ENCODE data around the gene CHKB. TPM values are rescaled to one million over a fixed set of nuclear protein-coding genes. Genes with fewer than 3 reads are reported as not detected.

The CHKB gene
- total and polyA plus RNA-seq, 2 of the 8 experiments (the other 6 are each of a cell fraction or from before 2014, with no cell fraction given): 27.9 to 42.2 TPM

DNA sequence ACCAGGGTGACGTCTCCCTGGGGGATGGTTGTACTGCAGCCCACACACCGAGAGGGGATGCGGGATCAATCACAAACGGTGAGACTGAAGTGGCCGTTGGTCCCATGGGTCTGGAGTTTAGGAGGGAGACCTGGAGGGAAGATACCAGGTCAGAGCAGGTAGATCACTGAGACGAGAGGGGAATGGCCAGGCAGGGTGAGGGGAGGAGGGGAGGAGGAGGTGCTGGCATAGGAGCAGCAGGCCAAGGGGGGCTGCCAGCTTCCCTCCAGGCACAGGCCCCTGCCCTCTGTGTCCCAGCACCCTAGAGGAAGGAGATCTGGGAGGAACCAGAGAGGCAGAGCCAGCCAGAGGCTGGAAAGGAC is 25.0 kb upstream of the CHKB start (continued):
- no peak for TF ChIP-seq POLR2AphosphoS5 (IDR thresholded peaks at IDR 0.05; ENCODE audit: low read depth, low read length)
- no peak for TF ChIP-seq RXRA (IDR thresholded peaks at IDR 0.05; ENCODE audit: insufficient read depth, low read depth, low read length)
- no peak for TF ChIP-seq CBX5 (IDR thresholded peaks at IDR 0.05; ENCODE audit: low read depth, low read length)
- no peak for TF ChIP-seq TEAD4 (IDR thresholded peaks at IDR 0.05; ENCODE audit: low read depth, low read length)
